PC-9 (cell line): ENCODE data around the gene DCTN4.

ENCODE experiments used
- EZH2 ChIP-seq: fragments of 200-600 bp; sonication (generic); IDR thresholded peaks from 2 replicates; pipeline ENCODE4 v1.8.0; 2017; ENCODE audit warnings: antibody characterized with exemption, low read depth
- TF ChIP-seq, protein P1 (sequence below): fragments of 200-600 bp; sonication (generic); conservative IDR thresholded peaks from 2 replicates; pipeline ENCODE4 v1.6.1; 2017; ENCODE audit warnings: mixed run types, antibody characterized with exemption, mild to moderate bottlenecking, moderate library complexity

DNA sequence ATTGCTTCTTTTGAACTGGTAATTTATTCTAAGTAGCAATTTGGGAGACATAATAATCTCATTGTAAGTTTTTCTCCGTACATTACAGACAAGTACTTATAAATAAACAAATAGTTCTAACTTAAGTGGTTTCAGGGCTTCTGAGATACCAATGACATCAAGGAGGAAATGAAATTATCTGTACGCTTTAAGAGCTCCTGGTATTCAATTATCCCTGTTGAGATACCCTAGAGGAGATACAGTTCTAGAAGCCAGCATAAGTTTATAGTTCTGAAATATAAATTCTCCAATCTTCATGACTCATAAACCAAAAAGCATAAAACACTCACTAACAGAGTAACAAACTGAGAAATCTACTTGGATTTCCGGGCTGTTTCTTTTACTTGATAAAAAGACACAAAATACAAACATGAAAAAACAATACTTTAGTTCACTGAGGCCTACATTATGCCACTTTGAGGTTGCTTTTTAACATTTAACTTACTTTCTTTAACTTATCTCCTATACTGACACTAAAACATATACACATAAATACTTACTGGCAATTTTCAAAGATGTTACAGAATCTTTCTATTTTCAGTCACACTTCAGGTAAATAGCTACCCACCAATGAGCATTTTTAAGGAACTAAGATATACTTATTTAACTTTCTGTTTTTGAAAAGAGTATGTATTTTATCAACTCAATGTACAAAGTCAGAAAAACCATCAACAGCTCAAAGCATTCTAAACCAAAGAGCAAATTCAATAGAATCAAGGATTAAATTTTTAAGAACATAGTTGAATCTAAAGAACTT, 7.5 kb downstream of the DCTN4 start:
- TF ChIP-seq, protein P1, sequence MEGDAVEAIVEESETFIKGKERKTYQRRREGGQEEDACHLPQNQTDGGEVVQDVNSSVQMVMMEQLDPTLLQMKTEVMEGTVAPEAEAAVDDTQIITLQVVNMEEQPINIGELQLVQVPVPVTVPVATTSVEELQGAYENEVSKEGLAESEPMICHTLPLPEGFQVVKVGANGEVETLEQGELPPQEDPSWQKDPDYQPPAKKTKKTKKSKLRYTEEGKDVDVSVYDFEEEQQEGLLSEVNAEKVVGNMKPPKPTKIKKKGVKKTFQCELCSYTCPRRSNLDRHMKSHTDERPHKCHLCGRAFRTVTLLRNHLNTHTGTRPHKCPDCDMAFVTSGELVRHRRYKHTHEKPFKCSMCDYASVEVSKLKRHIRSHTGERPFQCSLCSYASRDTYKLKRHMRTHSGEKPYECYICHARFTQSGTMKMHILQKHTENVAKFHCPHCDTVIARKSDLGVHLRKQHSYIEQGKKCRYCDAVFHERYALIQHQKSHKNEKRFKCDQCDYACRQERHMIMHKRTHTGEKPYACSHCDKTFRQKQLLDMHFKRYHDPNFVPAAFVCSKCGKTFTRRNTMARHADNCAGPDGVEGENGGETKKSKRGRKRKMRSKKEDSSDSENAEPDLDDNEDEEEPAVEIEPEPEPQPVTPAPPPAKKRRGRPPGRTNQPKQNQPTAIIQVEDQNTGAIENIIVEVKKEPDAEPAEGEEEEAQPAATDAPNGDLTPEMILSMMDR, result no peak
- no peak for TF ChIP-seq EZH2
